Medulla oblongata (tissue), 1 donor: ENCODE measurements around the gene GABRB3.
A peak's percentile ranks its signal among the peaks of the same experiment; 100 is the strongest.

Source experiments
- DNase-seq: peaks from one replicate; pipeline ENCODE4 v3.0.0-alpha.2; 2015; ENCODE audit errors: extremely low spot score

The GABRB3 gene

DNA sequence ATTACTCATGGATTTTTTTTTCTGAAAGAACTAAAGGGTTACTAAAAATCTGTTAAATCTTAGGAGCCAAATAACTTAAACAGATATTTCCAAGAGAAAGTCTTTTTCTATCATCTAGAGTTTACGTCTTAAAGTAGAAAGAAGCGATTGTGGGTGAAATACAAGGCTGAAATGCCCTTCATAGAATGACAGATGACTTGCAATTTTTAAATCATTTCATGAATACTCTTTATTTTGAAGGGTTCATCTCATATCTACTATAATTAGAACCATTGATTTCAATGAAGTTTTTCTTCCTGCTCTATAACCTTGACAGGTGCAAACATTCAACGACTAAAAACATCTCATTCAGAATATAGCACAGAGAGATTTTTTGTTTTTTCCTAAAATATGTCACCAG lies 217.0 kb downstream of the GABRB3 start:
- no peak for DNase-seq

DNA sequence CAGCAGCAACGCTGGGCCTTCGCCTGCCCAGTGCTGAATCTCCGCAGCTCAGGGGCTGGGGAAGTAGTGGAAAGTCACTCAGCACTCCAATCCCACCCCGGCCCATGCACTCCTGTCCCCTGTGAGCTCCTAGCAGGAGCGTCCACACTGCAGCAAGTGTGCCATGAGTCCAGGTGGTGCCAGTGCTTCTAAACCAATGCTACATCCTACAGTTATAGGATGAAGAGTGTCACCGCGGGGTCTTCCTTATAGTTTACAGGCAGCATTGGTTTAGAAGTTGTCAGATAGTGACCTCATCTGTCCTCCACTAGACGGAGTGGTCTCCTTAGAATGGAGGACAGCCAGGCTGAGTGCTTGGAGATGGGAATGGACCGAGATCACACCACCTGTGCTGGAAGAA lies 221.4 kb downstream of the GABRB3 start:
- no peak for DNase-seq

DNA sequence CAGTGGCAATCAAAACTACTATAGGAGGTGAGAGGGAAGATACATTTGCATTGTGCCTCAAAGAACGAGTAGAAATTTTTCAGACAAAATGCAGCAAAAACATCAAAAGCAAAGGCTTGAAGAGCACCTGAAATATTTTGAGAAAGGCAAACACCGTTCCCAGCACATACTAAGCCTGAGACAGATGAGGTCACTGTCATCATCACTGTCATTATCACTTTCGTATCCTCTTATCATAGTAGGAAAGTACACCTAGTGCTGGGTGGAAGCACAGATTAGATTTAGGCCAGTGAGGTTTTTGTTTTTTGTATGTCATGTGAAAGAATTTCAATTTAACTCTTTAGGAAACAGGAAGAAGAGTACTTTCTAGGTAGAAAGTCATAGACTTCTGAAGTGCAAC lies 222.0 kb downstream of the GABRB3 start:
- DNase-seq: no peak

GRCh38 chr15:26537663-26538062 lies 235.2 kb downstream of the GABRB3 start:
- peak; percentile 51 for DNase-seq

GRCh38 chr15:26531489-26531888 lies 241.4 kb downstream of the GABRB3 start:
- no peak for DNase-seq

GRCh38 chr15:26525096-26525495 lies 247.8 kb downstream of the GABRB3 start:
- no peak for DNase-seq

DNA sequence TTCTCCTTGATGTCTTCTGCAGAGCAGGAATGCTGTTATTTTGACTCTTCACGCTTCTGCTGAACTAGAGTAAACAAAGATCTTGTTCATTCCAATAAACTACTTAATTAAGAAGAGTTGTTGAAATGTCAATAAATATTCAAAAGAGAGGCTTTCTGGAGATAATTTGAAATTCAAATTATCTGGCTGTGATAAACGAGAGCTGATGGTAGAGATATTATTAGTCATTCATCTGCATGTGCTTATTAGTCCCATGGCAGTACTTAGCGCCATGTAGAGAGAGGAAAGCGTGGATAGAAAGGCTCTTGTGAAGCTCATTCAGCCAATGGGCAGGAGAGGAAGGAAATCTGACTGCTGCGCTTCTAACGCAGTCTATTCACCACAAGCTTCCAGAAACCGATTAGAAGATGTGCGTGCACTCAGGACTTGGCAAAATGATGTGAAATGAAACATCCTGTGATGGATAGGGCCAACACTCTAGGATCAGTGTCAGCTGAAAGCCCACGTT lies 251.1 kb downstream of the GABRB3 start:
- peak; percentile 20 for DNase-seq

DNA sequence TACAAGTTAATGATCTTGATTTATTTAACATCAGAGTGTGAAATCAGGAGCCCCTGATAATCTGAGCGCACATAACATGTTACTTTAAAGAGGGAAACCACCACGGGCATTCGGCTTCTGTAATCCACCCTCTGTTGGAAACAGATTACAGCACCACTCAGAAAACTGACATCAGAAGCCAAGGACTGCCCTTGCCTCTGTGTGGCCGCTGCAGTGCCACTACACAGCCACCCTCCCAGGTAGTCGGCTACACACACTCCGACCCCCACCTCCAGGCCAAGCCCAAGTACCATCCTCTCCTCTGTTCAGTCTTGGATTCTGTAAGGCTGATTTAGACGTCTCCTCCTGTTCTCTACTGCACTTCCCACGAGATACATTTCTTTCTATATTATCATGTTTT lies 251.7 kb downstream of the GABRB3 start:
- DNase-seq: no peak

- DNase-seq: no peak
Observed at GRCh38 chr15:26518885-26519284, 254.0 kb downstream of the GABRB3 start.

GRCh38 chr15:26516102-26516980 lies 256.5 kb downstream of the GABRB3 start:
- no peak for DNase-seq

GRCh38 chr15:26504009-26504408 lies 268.9 kb downstream of the GABRB3 start:
- DNase-seq: no peak
